IMR-90 (cell line): Measurements from ENCODE around the gene ANO2. TPM values are rescaled to one million over a fixed set of nuclear protein-coding genes. Genes with fewer than 3 reads are reported as not detected.

ENCODE experiments used
- ATAC-seq: fragments of 200-7000 bp; cut with Tn5 transposase; 2 replicates; pipeline ENCODE4 v1.9.1; 2020; ENCODE audit warnings: low read depth, mild to moderate bottlenecking, moderate library complexity
- BruUV-seq: library from RNA; stranded (reverse); fragments of 400-500 nt; replicated peaks from 2 replicates; lab custom pipeline; 2021; lab: Mats Ljungman, UMichigan
- CTCF ChIA-PET: fragments of 300-600 bp; formaldehyde crosslinking; extraction: SDS; loops from one replicate; lab custom pipeline; 2021; ENCODE audit warnings: antibody characterized with exemption; lab: Yijun Ruan, JAX
- POLR2A ChIA-PET: fragments of 300-600 bp; sonication (Branson Sonifier 250); formaldehyde crosslinking; loops from one replicate; lab custom pipeline; 2022; ENCODE audit warnings: antibody characterized with exemption; ENCODE audit not compliant: unreplicated experiment; lab: Charles Lee
- DNase-seq: peaks from one replicate; pipeline ENCODE4 v3.0.0; 2013
- H2AFZ ChIP-seq: replicated peaks from 2 replicates; pipeline ENCODE3; 2013; ENCODE audit warnings: low read length, mild to moderate bottlenecking; ENCODE audit not compliant: poor library complexity
- H2AK5ac ChIP-seq: 2 replicates; pipeline ENCODE4 v1.6.1; 2013; ENCODE audit warnings: low read depth, low read length, inconsistent platforms
- H2AK9ac ChIP-seq: replicated peaks from 2 replicates; pipeline ENCODE3; 2013; ENCODE audit warnings: mild to moderate bottlenecking, low read depth, low read length, moderate library complexity; ENCODE audit not compliant: poor library complexity
- H2BK120ac ChIP-seq: 2 replicates; pipeline ENCODE4 v1.6.1; 2013; ENCODE audit warnings: low read depth, low read length, inconsistent platforms
- H2BK15ac ChIP-seq: 3 replicates; pipeline ENCODE4 v1.6.1; 2013; ENCODE audit warnings: low read depth, low read length, inconsistent platforms
- H2BK20ac ChIP-seq: 2 replicates; pipeline ENCODE4 v1.6.1; 2013; ENCODE audit warnings: low read depth, mild to moderate bottlenecking, inconsistent platforms, low read length, moderate library complexity
- H2BK5ac ChIP-seq: 2 replicates; pipeline ENCODE4 v1.6.1; 2013; ENCODE audit warnings: mild to moderate bottlenecking, low read depth, low read length, inconsistent platforms; ENCODE audit not compliant: poor library complexity, severe bottlenecking
- H3K14ac ChIP-seq: replicated peaks from 2 replicates; pipeline ENCODE4 v1.6.1; 2013; ENCODE audit warnings: low read depth, low read length, inconsistent platforms
- H3K18ac ChIP-seq: 2 replicates; pipeline ENCODE4 v1.6.1; 2013; ENCODE audit warnings: low read depth, low read length, control low read depth
- H3K23ac ChIP-seq: 2 replicates; pipeline ENCODE4 v1.6.1; 2013; ENCODE audit warnings: low read depth, low read length, inconsistent platforms
- H3K27ac ChIP-seq: 2 replicates; pipeline ENCODE4 v1.5.1; 2013; ENCODE audit warnings: mild to moderate bottlenecking, control low read depth, low read length; ENCODE audit not compliant: insufficient read depth
- H3K27me3 ChIP-seq: 2 replicates; pipeline ENCODE4 v1.6.1; 2013; ENCODE audit warnings: low read length; ENCODE audit not compliant: control insufficient read depth, insufficient read depth
- H3K36me3 ChIP-seq: 2 replicates; pipeline ENCODE4 v1.6.1; 2013; ENCODE audit warnings: low read length, mixed read lengths; ENCODE audit not compliant: control insufficient read depth, insufficient read depth
- H3K4ac ChIP-seq: 2 replicates; pipeline ENCODE4 v1.6.1; 2013; ENCODE audit warnings: low read depth, low read length, inconsistent platforms
- H3K4me1 ChIP-seq: 2 replicates; pipeline ENCODE4 v1.6.1; 2013; ENCODE audit warnings: low read length, mixed read lengths; ENCODE audit not compliant: control insufficient read depth, insufficient read depth
- H3K4me2 ChIP-seq: 2 replicates; pipeline ENCODE4 v1.6.1; 2013; ENCODE audit warnings: low read depth, mild to moderate bottlenecking, control low read depth, low read length, moderate library complexity
- H3K4me3 ChIP-seq: 2 replicates; pipeline ENCODE4 v1.5.1; 2013; ENCODE audit warnings: low read depth, mild to moderate bottlenecking, control low read depth, low read length, moderate library complexity; ENCODE audit not compliant: insufficient read depth
- H3K56ac ChIP-seq: 2 replicates; pipeline ENCODE4 v1.6.1; 2013; ENCODE audit warnings: low read length, inconsistent platforms; ENCODE audit not compliant: insufficient read depth; ENCODE audit errors: extremely low read depth
- H3K79me1 ChIP-seq, 2 experiments: 2 replicates each; pipeline ENCODE4 v1.6.1; 2013; ENCODE audit warnings: low read length in 2 of 2, inconsistent platforms in 1 of 2, low read depth in 1 of 2
- H3K9ac ChIP-seq: 2 replicates; pipeline ENCODE4 v1.6.1; 2013; ENCODE audit warnings: low read depth, low read length, control low read depth
- H3K9me1 ChIP-seq: 2 replicates; pipeline ENCODE4 v1.6.1; 2013; ENCODE audit warnings: low read length, inconsistent platforms; ENCODE audit not compliant: insufficient read depth
- H3K9me3 ChIP-seq: 2 replicates; pipeline ENCODE4 v1.6.1; 2013; ENCODE audit warnings: low read length; ENCODE audit not compliant: control insufficient read depth, insufficient read depth
- H4K20me1 ChIP-seq: 2 replicates; pipeline ENCODE4 v1.6.1; 2013; ENCODE audit warnings: low read length, inconsistent platforms; ENCODE audit not compliant: insufficient read depth
- H4K5ac ChIP-seq: 2 replicates; pipeline ENCODE4 v1.6.1; 2013; ENCODE audit warnings: mild to moderate bottlenecking, low read depth, low read length, control low read depth
- H4K8ac ChIP-seq, 2 experiments: 2 replicates each; pipeline ENCODE4 v1.6.1; 2013; ENCODE audit warnings: low read depth in 2 of 2, low read length in 2 of 2, control low read depth in 1 of 2, inconsistent platforms in 1 of 2
- H4K91ac ChIP-seq: 2 replicates; pipeline ENCODE4 v1.6.1; 2013; ENCODE audit warnings: low read depth, low read length, inconsistent platforms; ENCODE audit not compliant: insufficient read depth
- CEBPB ChIP-seq: IDR thresholded peaks from 2 replicates; pipeline ENCODE4 v1.6.1; 2012; ENCODE audit warnings: low read depth, low read length, improper control_type of control experiment
- CHD1 ChIP-seq: IDR thresholded peaks from 2 replicates; pipeline ENCODE4 v1.6.1; 2012; ENCODE audit warnings: low read depth, low read length, improper control_type of control experiment
- MAZ ChIP-seq: IDR thresholded peaks from 2 replicates; pipeline ENCODE4 v1.6.1; 2012; ENCODE audit warnings: low read depth, mild to moderate bottlenecking, low read length, improper control_type of control experiment, moderate library complexity, borderline replicate concordance
- MXI1 ChIP-seq: IDR thresholded peaks from 2 replicates; pipeline ENCODE4 v1.6.1; 2012; ENCODE audit warnings: low read depth, mild to moderate bottlenecking, low read length, moderate library complexity, borderline replicate concordance
- POLR2A ChIP-seq: IDR thresholded peaks from 2 replicates; pipeline ENCODE4 v1.6.1; 2012; ENCODE audit warnings: mild to moderate bottlenecking, low read depth, low read length
- RAD21 ChIP-seq: IDR thresholded peaks from 2 replicates; pipeline ENCODE4 v1.6.1; 2012; ENCODE audit warnings: low read length, improper control_type of control experiment
- RCOR1 ChIP-seq: IDR thresholded peaks from 2 replicates; pipeline ENCODE4 v1.6.1; 2012; ENCODE audit warnings: mild to moderate bottlenecking, low read length, improper control_type of control experiment; ENCODE audit not compliant: insufficient replicate concordance
- RFX5 ChIP-seq: IDR thresholded peaks from 2 replicates; pipeline ENCODE4 v1.8.0; 2012; ENCODE audit warnings: low read depth, mild to moderate bottlenecking, low read length, moderate library complexity
- SMC3 ChIP-seq: fragments of 150-350 bp; IDR thresholded peaks from 2 replicates; pipeline ENCODE4 v1.6.1; 2016; ENCODE audit warnings: low read depth, mild to moderate bottlenecking, antibody characterized with exemption, low read length, moderate library complexity
- WGBS, 2 experiments: methylation state at CpG; one replicate each; pipeline versions ENCODE4 v1.1.5 to v1.1.7; 2013; ENCODE audit warnings: missing lambda C conversion rate in 2 of 2; ENCODE audit not compliant: insufficient read length in 1 of 2; ENCODE audit errors: extremely low coverage in 2 of 2; 5-methylcytosine and 5-hydroxymethylcytosine counted together
- dilution Hi-C: fragments of 300-500 bp; cut with HindIII; formaldehyde crosslinking; loops from one replicate; pipeline ENCODE4 v1.14.3; 2018; ENCODE audit warnings: low sequenced_read_pairs; ENCODE audit not compliant: unreplicated experiment
- in situ Hi-C: fragments of 300-500 bp; cut with MboI; formaldehyde crosslinking; loops from 3 replicates; pipeline ENCODE4 v1.14.3; 2019; ENCODE audit warnings: low sequenced_read_pairs, inconsistent platforms, mixed read lengths
- intact Hi-C: fragments of 100-400 bp; cut with micrococcal nuclease; formaldehyde crosslinking; loops from 2 replicates; pipeline ENCODE4 v1.10.0; 2022
- polyA plus RNA-seq, 3 experiments: library from polyadenylated mRNA; depleted of rRNA; stranded (reverse); fragments of >200 nt; gene quantifications; 2 replicates each; pipeline ENCODE4 v1.2.3, GENCODE V29; 2012; ENCODE audit warnings: low replicate concordance in 1 of 3
- total RNA-seq: library from RNA; depleted of rRNA; stranded (reverse); fragments of >200 nt; gene quantifications from 2 replicates; pipeline ENCODE4 v1.2.3, GENCODE V29; 2012
- TF ChIP-seq, protein P1 (sequence below): conservative IDR thresholded peaks from 2 replicates; pipeline ENCODE4 v1.5.1; 2012; ENCODE audit warnings: mild to moderate bottlenecking, low read depth, low read length, improper control_type of control experiment
- TF ChIP-seq, protein P2 (sequence below): fragments of 150-350 bp; IDR thresholded peaks from 2 replicates; pipeline ENCODE4 v1.6.1; 2017; ENCODE audit warnings: mild to moderate bottlenecking, antibody characterized with exemption, low read length, low read depth
- TF ChIP-seq, protein P3 (sequence below): fragments of 150-350 bp; IDR thresholded peaks from 2 replicates; pipeline ENCODE4 v1.6.1; 2016; ENCODE audit warnings: low read depth, mild to moderate bottlenecking, low read length, moderate library complexity, borderline replicate concordance

ANO2 gene
- total and polyA plus RNA-seq, 2 of the 4 experiments (the other 2 are of a cell fraction): 0.22 TPM; not detected in 1

DNA sequence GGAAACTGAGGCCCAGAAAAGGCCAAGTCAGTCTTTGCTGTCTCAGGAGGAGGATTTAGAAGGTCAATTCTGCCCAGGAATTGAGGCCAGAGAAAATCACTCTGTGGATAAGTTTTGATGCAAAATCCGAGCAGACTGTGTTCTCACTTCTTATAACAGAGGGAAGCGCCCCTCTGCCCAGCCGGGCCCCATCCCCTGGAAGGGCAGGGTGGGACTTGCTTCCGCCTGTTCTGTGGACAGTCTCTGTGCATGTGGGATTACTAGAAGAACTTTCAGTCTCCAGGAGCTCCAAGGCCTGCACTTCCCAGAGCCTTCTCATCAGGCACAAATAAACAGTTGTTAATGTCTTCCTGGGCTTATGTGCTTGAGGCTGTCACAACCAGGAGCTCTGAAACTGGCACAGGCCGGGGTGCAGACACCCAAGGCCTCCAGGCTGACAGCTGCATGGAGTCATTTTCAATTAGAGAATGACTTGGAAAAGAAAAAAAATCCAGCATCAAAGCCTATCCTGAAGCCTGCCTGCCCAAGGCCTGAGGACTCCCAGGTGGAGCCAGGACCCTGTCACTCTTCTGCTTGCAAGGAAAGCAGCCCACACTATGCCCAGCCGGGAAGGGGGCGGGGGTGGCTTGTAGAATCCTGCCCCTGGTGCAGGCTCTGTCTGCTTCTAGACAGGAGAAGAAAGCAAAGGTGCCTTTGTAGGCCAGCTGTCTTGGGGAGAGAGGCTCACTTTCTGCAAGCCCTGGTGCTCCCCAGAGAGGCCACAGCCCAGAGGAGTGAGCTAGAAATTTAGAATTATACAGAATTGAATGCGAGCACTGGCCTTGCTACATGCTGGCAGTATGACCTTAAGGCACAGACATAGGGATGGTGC is 428.5 kb downstream of the ANO2 start (continued):
- no peak for TF ChIP-seq SMC3

DNA sequence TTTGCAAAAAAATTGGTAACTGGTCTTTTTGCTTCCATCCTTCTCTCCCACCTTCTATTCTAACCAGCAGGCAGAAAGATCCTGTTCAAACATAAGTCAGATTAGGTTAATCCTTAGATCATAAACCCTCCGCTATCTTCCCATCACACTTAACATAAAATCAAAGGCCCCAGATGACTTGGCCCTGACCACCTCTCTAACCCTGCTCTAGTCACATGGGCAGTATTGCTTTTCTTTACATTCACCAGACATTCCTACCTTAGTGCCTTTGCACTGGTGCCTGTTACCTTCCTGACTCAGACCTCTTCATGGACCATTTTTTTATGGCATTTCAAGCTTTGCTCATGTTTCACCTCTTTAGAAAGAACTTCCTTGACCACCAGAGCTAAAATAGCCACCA is 429.6 kb downstream of the ANO2 start:
- Histone ChIP-seq H3K9me3 (no peaks in the 10 kb centered on the region), H4K8ac (no peak overlapping the region), H4K20me1 (no peaks in the 10 kb centered on the region), H2BK120ac (no peak overlapping the region), H3K4me1 (no peaks in the 10 kb centered on the region), H3K56ac (no peak overlapping the region), H3K36me3 (peaks cover 2% of the 10 kb centered on the region; the same call in 1 of the 2 replicates), H3K18ac (no peak overlapping the region), H3K27ac (no peak overlapping the region), H3K14ac (no peak overlapping the region), H3K9ac (no peak overlapping the region), H3K9me1 (no peaks in the 10 kb centered on the region), H2BK5ac (no peak overlapping the region), H2AK9ac (no peak overlapping the region), H4K91ac (no peak overlapping the region), H3K79me1 (no peaks in the 10 kb centered on the region; a peak in 1 of 4 replicates), H2AFZ (no peak overlapping the region), H2AK5ac (no peak overlapping the region), H3K4me3 (no peak overlapping the region), H3K23ac (no peak overlapping the region), H3K4ac (no peak overlapping the region), H2BK15ac (no peak overlapping the region), H3K4me2 (no peak overlapping the region), H3K27me3 (no peaks in the 10 kb centered on the region), H2BK20ac (no peak overlapping the region), H4K5ac (no peak overlapping the region)
- dilution Hi-C loops (no loop called here), in situ Hi-C loops (no loop called here), intact Hi-C loops (no loop called here)
- TF ChIP-seq, protein P1, sequence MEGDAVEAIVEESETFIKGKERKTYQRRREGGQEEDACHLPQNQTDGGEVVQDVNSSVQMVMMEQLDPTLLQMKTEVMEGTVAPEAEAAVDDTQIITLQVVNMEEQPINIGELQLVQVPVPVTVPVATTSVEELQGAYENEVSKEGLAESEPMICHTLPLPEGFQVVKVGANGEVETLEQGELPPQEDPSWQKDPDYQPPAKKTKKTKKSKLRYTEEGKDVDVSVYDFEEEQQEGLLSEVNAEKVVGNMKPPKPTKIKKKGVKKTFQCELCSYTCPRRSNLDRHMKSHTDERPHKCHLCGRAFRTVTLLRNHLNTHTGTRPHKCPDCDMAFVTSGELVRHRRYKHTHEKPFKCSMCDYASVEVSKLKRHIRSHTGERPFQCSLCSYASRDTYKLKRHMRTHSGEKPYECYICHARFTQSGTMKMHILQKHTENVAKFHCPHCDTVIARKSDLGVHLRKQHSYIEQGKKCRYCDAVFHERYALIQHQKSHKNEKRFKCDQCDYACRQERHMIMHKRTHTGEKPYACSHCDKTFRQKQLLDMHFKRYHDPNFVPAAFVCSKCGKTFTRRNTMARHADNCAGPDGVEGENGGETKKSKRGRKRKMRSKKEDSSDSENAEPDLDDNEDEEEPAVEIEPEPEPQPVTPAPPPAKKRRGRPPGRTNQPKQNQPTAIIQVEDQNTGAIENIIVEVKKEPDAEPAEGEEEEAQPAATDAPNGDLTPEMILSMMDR: no peak
- TF ChIP-seq CEBPB (no peak), CHD1 (no peak), RCOR1 (no peak), POLR2A (no peak), MAZ (no peak), RFX5 (no peak), SMC3 (no peak), RAD21 (no peak), MXI1 (no peak)
- TF ChIP-seq, protein P2, sequence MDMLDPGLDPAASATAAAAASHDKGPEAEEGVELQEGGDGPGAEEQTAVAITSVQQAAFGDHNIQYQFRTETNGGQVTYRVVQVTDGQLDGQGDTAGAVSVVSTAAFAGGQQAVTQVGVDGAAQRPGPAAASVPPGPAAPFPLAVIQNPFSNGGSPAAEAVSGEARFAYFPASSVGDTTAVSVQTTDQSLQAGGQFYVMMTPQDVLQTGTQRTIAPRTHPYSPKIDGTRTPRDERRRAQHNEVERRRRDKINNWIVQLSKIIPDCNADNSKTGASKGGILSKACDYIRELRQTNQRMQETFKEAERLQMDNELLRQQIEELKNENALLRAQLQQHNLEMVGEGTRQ: no peak
- TF ChIP-seq, protein P3, sequence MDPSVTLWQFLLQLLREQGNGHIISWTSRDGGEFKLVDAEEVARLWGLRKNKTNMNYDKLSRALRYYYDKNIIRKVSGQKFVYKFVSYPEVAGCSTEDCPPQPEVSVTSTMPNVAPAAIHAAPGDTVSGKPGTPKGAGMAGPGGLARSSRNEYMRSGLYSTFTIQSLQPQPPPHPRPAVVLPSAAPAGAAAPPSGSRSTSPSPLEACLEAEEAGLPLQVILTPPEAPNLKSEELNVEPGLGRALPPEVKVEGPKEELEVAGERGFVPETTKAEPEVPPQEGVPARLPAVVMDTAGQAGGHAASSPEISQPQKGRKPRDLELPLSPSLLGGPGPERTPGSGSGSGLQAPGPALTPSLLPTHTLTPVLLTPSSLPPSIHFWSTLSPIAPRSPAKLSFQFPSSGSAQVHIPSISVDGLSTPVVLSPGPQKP: no peak
- 100% methylated on average over 1 of the region's 1 CpG; no CpG with 5 or more reads in 1 of the 2 experiments for WGBS, 2 experiments
- POLR2A ChIA-PET: no interaction called here
- DNase-seq: no peak
- BruUV-seq: no TSS peak
- no peak for ATAC-seq
- CTCF ChIA-PET: no interaction called here
